Lower leg skin (tissue), 4 donors: ENCODE data around the gene NCKAP5. TPM values are rescaled to one million over a fixed set of nuclear protein-coding genes. Genes with fewer than 3 reads are reported as not detected.

Source experiments
- DNase-seq, 2 donors: peaks; one replicate each; pipeline ENCODE4 v3.0.0-alpha.2; 2019; ENCODE audit warnings: low spot score in 2 of 2
- H3K4me3 ChIP-seq: fragments of 200-600 bp; sonication (generic); 2 replicates; pipeline ENCODE4 v1.5.1; 2017; ENCODE audit warnings: mild to moderate bottlenecking, low read depth; ENCODE audit not compliant: poor library complexity, severe bottlenecking
- CTCF ChIP-seq, 3 donors: fragments of 450-650 bp; IDR thresholded peaks; one replicate each; pipeline ENCODE4 v1.5.1; 2016; ENCODE audit warnings: antibody characterized with exemption in 3 of 3, mild to moderate bottlenecking in 3 of 3, moderate library complexity in 2 of 3
- POLR2A ChIP-seq, 2 donors: fragments of 450-650 bp; IDR thresholded peaks; one replicate each; pipeline ENCODE4 v1.6.1; 2016 to 2017; ENCODE audit warnings: antibody characterized with exemption in 2 of 2, mild to moderate bottlenecking in 1 of 2, moderate library complexity in 1 of 2
- WGBS, 2 donors: methylation state at CpG; one replicate each; pipeline ENCODE4 v1.1.5; 2018; 5-methylcytosine and 5-hydroxymethylcytosine counted together
- intact Hi-C: fragments of 100-400 bp; cut with DNase I; formaldehyde crosslinking; loops from one replicate; pipeline ENCODE4 v1.15.0; 2023; ENCODE audit warnings: low total_unique reads
- total RNA-seq, 4 donors: library from RNA; depleted of rRNA; stranded (reverse); fragments of >200 nt; gene quantifications; one replicate each; pipeline ENCODE4 v1.1.0, GENCODE V29; 2016

Gene NCKAP5
- total RNA-seq, 4 donors from 2014 or later: 2.0 to 5.1 (median 3.6) TPM

GRCh38 chr2:133504566-133505505, 63.4 kb downstream of the NCKAP5 start:
- intact Hi-C loops: no loop called here
- no peak for DNase-seq
- 44 to 51% methylated on average over 4 of the region's 4 CpGs for WGBS, 2 donors
- TF ChIP-seq CTCF (IDR thresholded peaks at IDR 0.05): no peak
- no peak for TF ChIP-seq POLR2A (IDR thresholded peaks at IDR 0.05)
- no peak overlapping the region for H3K4me3 ChIP-seq

GRCh38 chr2:133503927-133504326, 64.3 kb downstream of the NCKAP5 start:
- intact Hi-C loops: no loop called here
- TF ChIP-seq CTCF (IDR thresholded peaks at IDR 0.05) (no peak), POLR2A (IDR thresholded peaks at IDR 0.05) (no peak)
- no peak for DNase-seq
- no peak overlapping the region for H3K4me3 ChIP-seq
- WGBS, 2 donors: 50 to 74% methylated on average over 1 of the region's 1 CpG

GRCh38 chr2:133503323-133503722, 64.9 kb downstream of the NCKAP5 start:
- intact Hi-C loops: no loop called here
- no peak for DNase-seq
- no peak overlapping the region for H3K4me3 ChIP-seq
- TF ChIP-seq POLR2A (IDR thresholded peaks at IDR 0.05) (no peak), CTCF (IDR thresholded peaks at IDR 0.05) (no peak)
- WGBS, 2 donors: 78 to 94% methylated on average over 1 of the region's 1 CpG

GRCh38 chr2:133502678-133503077, 65.6 kb downstream of the NCKAP5 start:
- intact Hi-C loops: no loop called here
- no peak overlapping the region for H3K4me3 ChIP-seq
- TF ChIP-seq POLR2A (IDR thresholded peaks at IDR 0.05): no peak
- no peak for TF ChIP-seq CTCF (IDR thresholded peaks at IDR 0.05)
- no peak for DNase-seq
- WGBS, 2 donors: 86 to 92% methylated on average over 7 of the region's 7 CpGs

GRCh38 chr2:133500917-133501316, 67.3 kb downstream of the NCKAP5 start:
- H3K4me3 ChIP-seq: no peak overlapping the region
- DNase-seq: no peak
- intact Hi-C loops: no loop called here
- 96 to 98% methylated on average over 6 of the region's 6 CpGs for WGBS, 2 donors
- TF ChIP-seq CTCF (IDR thresholded peaks at IDR 0.05): no peak
- TF ChIP-seq POLR2A (IDR thresholded peaks at IDR 0.05): no peak
